PC-9 (cell line): ENCODE measurements around the gene HOXB3.

Source experiments
- EZH2 ChIP-seq: fragments of 200-600 bp; sonication (generic); IDR thresholded peaks from 2 replicates; pipeline ENCODE4 v1.8.0; 2017; ENCODE audit warnings: antibody characterized with exemption, low read depth
- TF ChIP-seq, protein P1 (sequence below): fragments of 200-600 bp; sonication (generic); conservative IDR thresholded peaks from 2 replicates; pipeline ENCODE4 v1.6.1; 2017; ENCODE audit warnings: mixed run types, antibody characterized with exemption, mild to moderate bottlenecking, moderate library complexity

DNA sequence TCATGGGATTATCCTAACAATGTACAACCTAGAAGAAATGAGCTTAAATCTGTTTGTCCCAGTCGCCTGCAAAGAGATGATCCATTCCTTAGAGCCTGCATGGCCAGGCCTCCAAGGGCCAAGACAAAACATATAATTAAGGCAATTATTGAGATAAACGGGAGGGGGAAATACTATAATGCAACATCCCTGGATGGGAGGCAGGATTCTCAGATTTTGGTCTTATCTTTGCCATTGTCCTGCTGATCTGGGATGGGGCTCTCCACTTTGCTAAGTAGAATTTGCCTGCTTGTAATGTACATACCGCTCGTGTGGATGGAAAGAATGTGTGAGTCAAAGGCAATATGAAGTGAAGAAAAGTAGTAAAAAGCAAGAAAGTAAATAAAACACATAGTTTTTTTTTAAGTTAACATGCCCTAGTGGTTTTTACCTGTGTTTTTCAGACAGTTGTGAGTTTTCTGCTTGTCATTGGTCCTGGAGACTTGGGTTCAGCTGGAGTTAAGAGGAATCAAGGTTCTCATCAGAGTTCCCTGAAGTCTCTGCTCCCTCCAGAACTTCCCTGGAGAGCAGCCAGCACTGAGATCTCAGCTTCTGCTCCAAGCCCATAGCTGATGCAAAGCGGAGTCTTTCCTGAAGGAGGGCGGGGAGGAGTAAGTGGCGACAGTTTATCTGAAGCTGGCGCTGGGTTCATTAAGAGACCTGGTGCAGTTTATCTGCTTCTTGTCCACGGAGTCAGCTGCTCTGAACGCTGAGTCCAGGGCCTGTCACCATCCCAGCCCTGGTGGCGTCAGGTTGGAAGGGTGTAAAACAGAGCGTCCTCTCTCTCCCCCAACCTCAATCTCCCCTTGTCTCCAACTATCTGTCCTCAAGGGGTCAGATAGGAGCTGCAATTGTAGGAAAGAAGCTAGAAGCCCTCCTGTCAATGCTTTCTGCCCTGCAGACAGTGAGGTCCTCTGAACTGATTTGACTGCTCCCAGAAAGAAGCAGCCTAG lies 89.3 kb downstream of the HOXB3 start:
- TF ChIP-seq, protein P1, sequence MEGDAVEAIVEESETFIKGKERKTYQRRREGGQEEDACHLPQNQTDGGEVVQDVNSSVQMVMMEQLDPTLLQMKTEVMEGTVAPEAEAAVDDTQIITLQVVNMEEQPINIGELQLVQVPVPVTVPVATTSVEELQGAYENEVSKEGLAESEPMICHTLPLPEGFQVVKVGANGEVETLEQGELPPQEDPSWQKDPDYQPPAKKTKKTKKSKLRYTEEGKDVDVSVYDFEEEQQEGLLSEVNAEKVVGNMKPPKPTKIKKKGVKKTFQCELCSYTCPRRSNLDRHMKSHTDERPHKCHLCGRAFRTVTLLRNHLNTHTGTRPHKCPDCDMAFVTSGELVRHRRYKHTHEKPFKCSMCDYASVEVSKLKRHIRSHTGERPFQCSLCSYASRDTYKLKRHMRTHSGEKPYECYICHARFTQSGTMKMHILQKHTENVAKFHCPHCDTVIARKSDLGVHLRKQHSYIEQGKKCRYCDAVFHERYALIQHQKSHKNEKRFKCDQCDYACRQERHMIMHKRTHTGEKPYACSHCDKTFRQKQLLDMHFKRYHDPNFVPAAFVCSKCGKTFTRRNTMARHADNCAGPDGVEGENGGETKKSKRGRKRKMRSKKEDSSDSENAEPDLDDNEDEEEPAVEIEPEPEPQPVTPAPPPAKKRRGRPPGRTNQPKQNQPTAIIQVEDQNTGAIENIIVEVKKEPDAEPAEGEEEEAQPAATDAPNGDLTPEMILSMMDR = no peak
- TF ChIP-seq EZH2 = no peak
